Breast epithelium (tissue), 4 donors: Measurements from ENCODE around the gene PTPN2. TPM values are rescaled to one million over a fixed set of nuclear protein-coding genes. Genes with fewer than 3 reads are reported as not detected.

Source experiments
- DNase-seq, 2 donors: peaks; one replicate each; pipeline ENCODE4 v3.0.0-alpha.2; 2019; ENCODE audit warnings: low spot score in 2 of 2
- H3K27ac ChIP-seq, 2 donors: fragments of 200-600 bp; sonication (generic) in 1 of 2; one replicate each; pipeline ENCODE4 v1.5.1; 2016 to 2019; ENCODE audit warnings: mild to moderate bottlenecking in 1 of 2
- H3K27me3 ChIP-seq, 2 donors: fragments of 200-600 bp; sonication (generic) in 1 of 2; one replicate each; pipeline versions ENCODE4 v1.5.1 to v1.6.0; 2017 to 2019; ENCODE audit warnings: control low read depth in 1 of 2, mild to moderate bottlenecking in 1 of 2
- H3K36me3 ChIP-seq: fragments of 200-600 bp; one replicate; pipeline ENCODE4 v1.5.1; 2019
- H3K4me1 ChIP-seq, 2 donors: fragments of 200-600 bp; sonication (generic); one replicate each; pipeline ENCODE4 v1.5.1; 2016 to 2019; ENCODE audit warnings: control low read depth in 1 of 2
- H3K4me3 ChIP-seq, 3 donors: fragments of 200-600 bp; sonication (generic); 1 replicate in 2 of 3; 2 replicates in 1 of 3; pipeline ENCODE4 v1.5.1; 2016 to 2019; ENCODE audit warnings: mild to moderate bottlenecking in 3 of 3, moderate library complexity in 2 of 3
- H3K9me3 ChIP-seq, 2 donors: fragments of 200-600 bp; sonication (generic) in 1 of 2; one replicate each; pipeline ENCODE4 v1.5.1; 2016 to 2019; ENCODE audit warnings: control low read depth in 1 of 2
- CTCF ChIP-seq, 3 donors: fragments of 450-650 bp; IDR thresholded peaks; one replicate each; pipeline ENCODE4 v1.5.1; 2016 to 2017; ENCODE audit warnings: antibody characterized with exemption in 3 of 3, mild to moderate bottlenecking in 3 of 3, moderate library complexity in 3 of 3
- POLR2A ChIP-seq: fragments of 450-650 bp; IDR thresholded peaks from one replicate; pipeline ENCODE4 v1.6.1; 2016; ENCODE audit warnings: antibody characterized with exemption, mild to moderate bottlenecking, moderate library complexity
- POLR2AphosphoS5 ChIP-seq, 3 donors: sonication (generic); formaldehyde crosslinking; IDR thresholded peaks; one replicate each; pipeline ENCODE4 v1.6.1; 2017; ENCODE audit warnings: antibody characterized with exemption in 3 of 3
- intact Hi-C: fragments of 100-400 bp; cut with DNase I; formaldehyde crosslinking; loops from one replicate; pipeline ENCODE4 v1.15.1; 2023; ENCODE audit warnings: low total_unique reads
- total RNA-seq, 3 donors: library from RNA; depleted of rRNA; stranded (reverse); fragments of >200 nt; gene quantifications; one replicate each; pipeline ENCODE4 v1.1.0, GENCODE V29; 2016

Gene PTPN2
- total RNA-seq = 10 to 100 TPM; 38.4 to 57.1 (median 53.7) TPM

- TF ChIP-seq POLR2AphosphoS5 (IDR thresholded peaks at IDR 0.05) = peak; percentile 90 to 97 (median 94)
- peak; percentile 68 for TF ChIP-seq POLR2A
- TF ChIP-seq CTCF (IDR thresholded peaks at IDR 0.05) = no peak
- H3K4me1 ChIP-seq = peaks cover 5 to 20% of the 10 kb centered on the region in 2 donors
- no peaks in the 10 kb centered on the region for H3K27me3 ChIP-seq
- peak within 1 kb of the TSS; percentile 99 to 100 for H3K27ac ChIP-seq
- DNase-seq = peak; percentile 86 to 90
- intact Hi-C loops = no loop called here
- H3K9me3 ChIP-seq = no peaks in the 10 kb centered on the region
- no peaks in the 10 kb centered on the region for H3K36me3 ChIP-seq
- H3K4me3 ChIP-seq = peak within 1 kb of the TSS; percentile 68 to 92 (median 83)
Observed at GRCh38 chr18:12883684-12884405, at the start of gene PTPN2. Gene PTPN2, minus strand, starts transcription at chr18:12884237. Its CDS starts 96 bp downstream, at chr18:12884141.

GRCh38 chr18:12933327-12933726 lies 49.3 kb upstream of the PTPN2 start:
- TF ChIP-seq POLR2AphosphoS5 (IDR thresholded peaks at IDR 0.05) = no peak
- no peak for TF ChIP-seq POLR2A
- TF ChIP-seq CTCF (IDR thresholded peaks at IDR 0.05) = no peak
- no peak overlapping the region for H3K27ac ChIP-seq
- no peak for DNase-seq
- no peaks in the 10 kb centered on the region for H3K36me3 ChIP-seq
- H3K4me3 ChIP-seq = no peak overlapping the region
- intact Hi-C loops = loop anchor here (1.0 kb wide), 1 partner anchor 206 kb away; no protein-coding TSS in a partner anchor
- H3K27me3 ChIP-seq = no peaks in the 10 kb centered on the region
- H3K9me3 ChIP-seq = no peaks in the 10 kb centered on the region
- H3K4me1 ChIP-seq = no peaks in the 10 kb centered on the region

- no peak for TF ChIP-seq CTCF (IDR thresholded peaks at IDR 0.05)
- no peak for TF ChIP-seq POLR2AphosphoS5 (IDR thresholded peaks at IDR 0.05)
- no peak for TF ChIP-seq POLR2A
- intact Hi-C loops = no loop called here
Observed at GRCh38 chr18:12930908-12931307, 46.9 kb upstream of the PTPN2 start.

GRCh38 chr18:12930376-12930775 lies 46.3 kb upstream of the PTPN2 start:
- no peak overlapping the region for H3K27ac ChIP-seq
- TF ChIP-seq POLR2AphosphoS5 (IDR thresholded peaks at IDR 0.05) = no peak
- TF ChIP-seq POLR2A = no peak
- TF ChIP-seq CTCF (IDR thresholded peaks at IDR 0.05) = no peak
- DNase-seq = no peak
- no peaks in the 10 kb centered on the region for H3K27me3 ChIP-seq
- no peaks in the 10 kb centered on the region for H3K9me3 ChIP-seq
- no peaks in the 10 kb centered on the region for H3K4me1 ChIP-seq
- no peak overlapping the region for H3K4me3 ChIP-seq
- intact Hi-C loops = no loop called here
- H3K36me3 ChIP-seq = no peaks in the 10 kb centered on the region

More at GRCh38 chr18:12930908-12931307, 46.9 kb upstream of the PTPN2 start:
- H3K9me3 ChIP-seq = no peaks in the 10 kb centered on the region
- no peaks in the 10 kb centered on the region for H3K4me1 ChIP-seq
- no peaks in the 10 kb centered on the region for H3K27me3 ChIP-seq
- no peak overlapping the region for H3K4me3 ChIP-seq
- H3K27ac ChIP-seq = no peak overlapping the region
- no peak for DNase-seq
- no peaks in the 10 kb centered on the region for H3K36me3 ChIP-seq

- no peak for DNase-seq
- H3K4me3 ChIP-seq = no peak overlapping the region
- TF ChIP-seq POLR2A = no peak
- TF ChIP-seq POLR2AphosphoS5 (IDR thresholded peaks at IDR 0.05) = no peak
- no peak for TF ChIP-seq CTCF (IDR thresholded peaks at IDR 0.05)
- intact Hi-C loops = no loop called here
- no peaks in the 10 kb centered on the region for H3K36me3 ChIP-seq
- H3K9me3 ChIP-seq = no peaks in the 10 kb centered on the region
- H3K27ac ChIP-seq = no peak overlapping the region
- H3K27me3 ChIP-seq = no peaks in the 10 kb centered on the region
- no peaks in the 10 kb centered on the region for H3K4me1 ChIP-seq
Observed at GRCh38 chr18:12929477-12930083, 45.5 kb upstream of the PTPN2 start.
